Erythroblast (primary cell): Measurements from ENCODE around the gene WHRN.

Experiments
- GATA1 ChIP-seq: IDR thresholded peaks from 2 replicates; pipeline ENCODE4 v1.6.1; 2011; ENCODE audit warnings: low read depth, mild to moderate bottlenecking, control low read depth, low read length, moderate library complexity
- POLR2A ChIP-seq: IDR thresholded peaks from 2 replicates; pipeline ENCODE4 v1.6.1; 2011; ENCODE audit warnings: mild to moderate bottlenecking, low read length

DNA sequence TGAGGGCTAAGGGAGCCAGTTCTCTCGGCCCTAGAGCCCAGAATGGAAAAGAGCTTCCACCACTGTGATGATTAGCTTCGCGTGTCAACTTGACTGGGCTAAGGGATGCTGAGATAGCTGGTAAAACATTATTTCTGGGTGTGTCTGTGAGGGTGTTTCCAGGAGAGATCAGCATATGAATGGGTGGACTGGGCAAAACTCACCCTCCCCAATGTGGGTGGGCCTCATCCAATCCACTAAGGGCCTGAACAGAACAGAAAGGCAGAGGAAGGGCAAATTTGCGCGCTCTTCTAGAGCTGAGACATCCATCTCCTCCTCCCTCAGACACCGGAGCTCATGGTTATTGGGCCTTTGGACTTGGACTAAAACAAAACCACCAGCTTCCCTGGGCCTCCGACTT lies 96.6 kb downstream of the WHRN start:
- no peak for TF ChIP-seq POLR2A
- no peak for TF ChIP-seq GATA1
